Mucosa of descending colon (tissue), 3 donors: ENCODE measurements around the gene CPLANE2. TPM values are rescaled to one million over a fixed set of nuclear protein-coding genes. Genes with fewer than 3 reads are reported as not detected.
A peak's percentile ranks its signal among the peaks of the same experiment; 100 is the strongest.

Experiments
- ATAC-seq: fragments of 200-7000 bp; cut with Tn5 transposase; one replicate; pipeline ENCODE4 v1.9.1; 2020; ENCODE audit warnings: mild to moderate bottlenecking, moderate library complexity
- DNase-seq, 3 donors: peaks; one replicate each; pipeline ENCODE4 v3.0.0-alpha.2; 2020
- H3K36me3 ChIP-seq: fragments of 200-600 bp; one replicate; pipeline ENCODE4 v1.8.0; 2021; ENCODE audit warnings: low read depth, mild to moderate bottlenecking
- H3K4me1 ChIP-seq: fragments of 200-600 bp; one replicate; pipeline ENCODE4 v1.8.0; 2021; ENCODE audit warnings: low read depth, mild to moderate bottlenecking
- H3K4me3 ChIP-seq: fragments of 200-600 bp; one replicate; pipeline ENCODE4 v1.8.0; 2021; ENCODE audit warnings: mild to moderate bottlenecking
- H3K9me3 ChIP-seq: fragments of 200-600 bp; one replicate; pipeline ENCODE4 v1.8.0; 2021; ENCODE audit warnings: mild to moderate bottlenecking
- intact Hi-C, 2 donors: fragments of 100-400 bp; cut with DNase I in 1 of 2; cut with micrococcal nuclease in 1 of 2; formaldehyde crosslinking; loops; one replicate each; pipeline versions ENCODE4 v1.11.0 to v1.11.1; 2022; cut with DNase I, micrococcal nuclease
- total RNA-seq, 3 donors: library from RNA; stranded (reverse); fragmentation: NEBNext Ultra II Directional in 2 of 3; extraction: Animal tissue kit (Norgen Biotek cat#: 25700) in 2 of 3; gene quantifications; one replicate each; pipeline versions ENCODE4 v1.2.1 to v1.2.4, GENCODE V29; 2021 to 2023
- TF ChIP-seq, protein P1 (sequence below): fragments of 200-600 bp; IDR thresholded peaks from one replicate; pipeline ENCODE4 v1.8.0; 2022; ENCODE audit warnings: antibody characterized with exemption, mild to moderate bottlenecking
- donor health status: DM: no; HTN: no; CAD: no; lungs with moderate emphysema.
- donor health status: DM: no; HTN: no; CAD: no.
- donor health status: DM: no; HTN: yes; CAD: no.

The CPLANE2 gene
- total RNA-seq, 3 donors from 2014 or later = 5.3 to 9.9 (median 5.9) TPM

GRCh38 chr1:16204216-16204615, 32.8 kb downstream of the CPLANE2 start:
- intact Hi-C loops = no loop called here
- Histone ChIP-seq H3K4me1 (peaks cover 5% of the 10 kb centered on the region), H3K9me3 (no peaks in the 10 kb centered on the region), H3K4me3 (no peak overlapping the region), H3K36me3 (no peaks in the 10 kb centered on the region)
- ATAC-seq (no peak), DNase-seq (peak in 1 of 3 donors; percentile 3)
- TF ChIP-seq, protein P1, sequence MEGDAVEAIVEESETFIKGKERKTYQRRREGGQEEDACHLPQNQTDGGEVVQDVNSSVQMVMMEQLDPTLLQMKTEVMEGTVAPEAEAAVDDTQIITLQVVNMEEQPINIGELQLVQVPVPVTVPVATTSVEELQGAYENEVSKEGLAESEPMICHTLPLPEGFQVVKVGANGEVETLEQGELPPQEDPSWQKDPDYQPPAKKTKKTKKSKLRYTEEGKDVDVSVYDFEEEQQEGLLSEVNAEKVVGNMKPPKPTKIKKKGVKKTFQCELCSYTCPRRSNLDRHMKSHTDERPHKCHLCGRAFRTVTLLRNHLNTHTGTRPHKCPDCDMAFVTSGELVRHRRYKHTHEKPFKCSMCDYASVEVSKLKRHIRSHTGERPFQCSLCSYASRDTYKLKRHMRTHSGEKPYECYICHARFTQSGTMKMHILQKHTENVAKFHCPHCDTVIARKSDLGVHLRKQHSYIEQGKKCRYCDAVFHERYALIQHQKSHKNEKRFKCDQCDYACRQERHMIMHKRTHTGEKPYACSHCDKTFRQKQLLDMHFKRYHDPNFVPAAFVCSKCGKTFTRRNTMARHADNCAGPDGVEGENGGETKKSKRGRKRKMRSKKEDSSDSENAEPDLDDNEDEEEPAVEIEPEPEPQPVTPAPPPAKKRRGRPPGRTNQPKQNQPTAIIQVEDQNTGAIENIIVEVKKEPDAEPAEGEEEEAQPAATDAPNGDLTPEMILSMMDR = no peak

DNA sequence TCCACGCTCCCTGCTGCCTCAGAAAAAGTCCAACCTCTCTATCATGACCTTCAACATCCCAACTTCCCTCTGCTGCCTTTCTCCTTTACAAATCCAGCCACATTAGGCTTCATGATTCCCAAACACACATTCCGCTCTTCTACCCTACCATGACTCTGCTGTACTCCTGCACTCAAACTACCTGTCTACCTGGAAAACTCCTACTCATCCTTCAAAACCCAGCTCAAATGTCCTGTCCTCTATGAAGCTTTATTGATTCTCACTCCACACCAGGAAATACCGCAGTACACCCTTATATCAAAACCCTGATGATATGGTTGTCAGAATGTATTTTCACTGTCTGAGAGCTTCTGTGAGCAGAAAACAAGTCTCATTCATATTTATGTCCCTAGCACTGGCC, 33.4 kb downstream of the CPLANE2 start:
- no peaks in the 10 kb centered on the region for H3K36me3 ChIP-seq
- no peak for ATAC-seq
- intact Hi-C loops = no loop called here
- no peaks in the 10 kb centered on the region for H3K9me3 ChIP-seq
- H3K4me1 ChIP-seq = peaks cover 5% of the 10 kb centered on the region
- TF ChIP-seq, protein P1 = no peak
- H3K4me3 ChIP-seq = no peak overlapping the region
- DNase-seq = no peak

- ATAC-seq (no peak), DNase-seq (peak in 2 of 3 donors; percentile 29 to 50)
- intact Hi-C loops = no loop called here
- TF ChIP-seq, protein P1 = no peak
- Histone ChIP-seq H3K9me3 (no peaks in the 10 kb centered on the region), H3K4me1 (peaks cover 5% of the 10 kb centered on the region), H3K36me3 (no peaks in the 10 kb centered on the region), H3K4me3 (no peak overlapping the region)
These were observed 34.4 kb downstream of the CPLANE2 start for GRCh38 chr1:16202281-16203210.

DNA sequence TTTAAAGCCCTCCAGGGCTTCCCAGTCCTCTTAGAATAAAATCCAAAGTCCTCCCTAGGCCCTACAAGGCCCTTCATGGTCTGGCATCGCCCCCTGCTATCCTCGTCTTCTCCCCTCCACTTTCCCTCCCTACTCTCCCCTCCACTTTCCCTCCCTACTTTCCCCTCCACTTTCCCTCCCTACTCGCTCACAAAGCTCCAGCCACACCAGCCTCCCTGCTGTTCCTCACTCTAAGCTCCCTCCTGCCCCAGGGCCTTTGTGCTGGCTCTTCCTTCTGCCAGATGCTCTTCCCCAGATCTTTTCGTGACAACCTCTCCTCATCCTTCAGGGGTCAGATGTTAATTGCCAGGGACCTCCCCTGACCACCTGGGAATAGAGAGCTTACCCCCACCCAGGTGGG, 37.3 kb downstream of the CPLANE2 start:
- Histone ChIP-seq H3K4me1 (no peaks in the 10 kb centered on the region), H3K36me3 (no peaks in the 10 kb centered on the region), H3K4me3 (no peak overlapping the region), H3K9me3 (no peaks in the 10 kb centered on the region)
- intact Hi-C loops = loop anchor here in 1 of 2 donors (10.0 kb wide), 1 partner anchor 45 kb away; no protein-coding TSS in a partner anchor
- DNase-seq = peak in 2 of 3 donors; percentile 10 to 12
- no peak for ATAC-seq
- TF ChIP-seq, protein P1 = no peak

- intact Hi-C loops = loop anchor here in 1 of 2 donors (10.0 kb wide), 1 partner anchor 46 kb away; no protein-coding TSS in a partner anchor
- no peak overlapping the region for H3K4me3 ChIP-seq
- H3K4me1 ChIP-seq = no peaks in the 10 kb centered on the region
- no peaks in the 10 kb centered on the region for H3K36me3 ChIP-seq
- no peaks in the 10 kb centered on the region for H3K9me3 ChIP-seq
- TF ChIP-seq, protein P1 = no peak
- ATAC-seq (peak; percentile 79), DNase-seq (peak in 2 of 3 donors; percentile 53 to 72)
These were observed 37.9 kb downstream of the CPLANE2 start for GRCh38 chr1:16199157-16199501.
